Breast epithelium (tissue), 3 donors: ENCODE data around the gene CTSO.

Experiments
- POLR2A ChIP-seq: fragments of 450-650 bp; IDR thresholded peaks from one replicate; pipeline ENCODE4 v1.6.1; 2016; ENCODE audit warnings: antibody characterized with exemption, mild to moderate bottlenecking, moderate library complexity
- POLR2AphosphoS5 ChIP-seq, 3 donors: sonication (generic); formaldehyde crosslinking; IDR thresholded peaks; one replicate each; pipeline ENCODE4 v1.6.1; 2017; ENCODE audit warnings: antibody characterized with exemption in 3 of 3
- TF ChIP-seq, protein P1 (sequence below), 3 donors: fragments of 450-650 bp; IDR thresholded peaks; one replicate each; pipeline ENCODE4 v1.5.1; 2016 to 2017; ENCODE audit warnings: antibody characterized with exemption in 3 of 3, mild to moderate bottlenecking in 3 of 3, moderate library complexity in 3 of 3

DNA sequence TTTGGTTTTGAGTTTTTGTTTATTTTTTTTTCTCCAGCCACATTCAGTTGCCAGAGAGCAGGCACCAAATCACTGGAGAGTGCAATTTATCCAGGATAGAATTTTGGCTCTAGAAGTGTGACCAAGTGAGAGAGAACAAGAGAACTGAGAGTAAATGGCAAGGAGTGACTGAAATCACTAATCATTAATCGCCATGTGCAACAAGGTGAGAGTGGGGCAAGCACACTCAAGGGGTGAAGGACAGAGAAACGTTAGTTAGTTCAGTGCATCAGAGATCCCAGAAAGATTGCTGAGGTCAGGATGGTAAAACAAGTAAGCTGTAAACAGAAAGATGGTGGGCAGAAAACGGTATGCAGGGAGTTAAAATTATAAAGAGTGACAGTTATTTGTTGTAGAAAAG is 69.8 kb downstream of the CTSO start:
- TF ChIP-seq, protein P1, sequence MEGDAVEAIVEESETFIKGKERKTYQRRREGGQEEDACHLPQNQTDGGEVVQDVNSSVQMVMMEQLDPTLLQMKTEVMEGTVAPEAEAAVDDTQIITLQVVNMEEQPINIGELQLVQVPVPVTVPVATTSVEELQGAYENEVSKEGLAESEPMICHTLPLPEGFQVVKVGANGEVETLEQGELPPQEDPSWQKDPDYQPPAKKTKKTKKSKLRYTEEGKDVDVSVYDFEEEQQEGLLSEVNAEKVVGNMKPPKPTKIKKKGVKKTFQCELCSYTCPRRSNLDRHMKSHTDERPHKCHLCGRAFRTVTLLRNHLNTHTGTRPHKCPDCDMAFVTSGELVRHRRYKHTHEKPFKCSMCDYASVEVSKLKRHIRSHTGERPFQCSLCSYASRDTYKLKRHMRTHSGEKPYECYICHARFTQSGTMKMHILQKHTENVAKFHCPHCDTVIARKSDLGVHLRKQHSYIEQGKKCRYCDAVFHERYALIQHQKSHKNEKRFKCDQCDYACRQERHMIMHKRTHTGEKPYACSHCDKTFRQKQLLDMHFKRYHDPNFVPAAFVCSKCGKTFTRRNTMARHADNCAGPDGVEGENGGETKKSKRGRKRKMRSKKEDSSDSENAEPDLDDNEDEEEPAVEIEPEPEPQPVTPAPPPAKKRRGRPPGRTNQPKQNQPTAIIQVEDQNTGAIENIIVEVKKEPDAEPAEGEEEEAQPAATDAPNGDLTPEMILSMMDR (IDR thresholded peaks at IDR 0.05), result no peak
- TF ChIP-seq POLR2AphosphoS5 (IDR thresholded peaks at IDR 0.05) (no peak), POLR2A (no peak)
